Upper lobe of right lung (tissue), 1 donor: ENCODE measurements around the gene RHBDL1. TPM values are rescaled to one million over a fixed set of nuclear protein-coding genes. Genes with fewer than 3 reads are reported as not detected.
A peak's percentile ranks its signal among the peaks of the same experiment; 100 is the strongest.
"Not testable (repeated sequence)": the region's sequence is repeated elsewhere in the genome, so short reads cannot be mapped to it uniquely, and the experiment has no call there.

Experiments
- ATAC-seq: fragments of 200-7000 bp; cut with Tn5 transposase; one replicate; pipeline ENCODE4 v1.9.1; 2020; ENCODE audit warnings: mild to moderate bottlenecking, moderate library complexity
- DNase-seq: peaks from one replicate; pipeline ENCODE4 v3.0.0-alpha.2; 2020
- H3K27ac ChIP-seq: fragments of 200-600 bp; one replicate; pipeline ENCODE4 v1.8.0; 2022
- H3K27me3 ChIP-seq: fragments of 200-600 bp; one replicate; pipeline ENCODE4 v1.8.0; 2022; ENCODE audit warnings: mild to moderate bottlenecking
- H3K36me3 ChIP-seq: fragments of 200-600 bp; one replicate; pipeline ENCODE4 v1.8.0; 2022
- H3K4me1 ChIP-seq: fragments of 200-600 bp; one replicate; pipeline ENCODE4 v1.8.0; 2022
- H3K4me3 ChIP-seq: fragments of 200-600 bp; one replicate; pipeline ENCODE4 v1.8.0; 2022; ENCODE audit warnings: mild to moderate bottlenecking
- H3K9me3 ChIP-seq: fragments of 200-600 bp; one replicate; pipeline ENCODE4 v1.8.0; 2022
- intact Hi-C: fragments of 100-400 bp; cut with DNase I; formaldehyde crosslinking; loops from one replicate; pipeline ENCODE4 v1.11.0; 2022
- total RNA-seq: library from RNA; stranded (reverse); fragmentation: NEBNext Ultra II Directional; extraction: Animal tissue kit (Norgen Biotek cat#: 25700); gene quantifications from one replicate; pipeline ENCODE4 v1.2.1, GENCODE V29; 2021
- TF ChIP-seq, protein P1 (sequence below): fragments of 200-600 bp; IDR thresholded peaks from one replicate; pipeline ENCODE4 v1.8.0; 2022; ENCODE audit warnings: antibody characterized with exemption
- donor health status: DM: no; HTN: yes; CAD: no; lungs with severe emphysema.

Gene RHBDL1
- total RNA-seq, 1 donor from 2014 or later, result 2.0 TPM

DNA sequence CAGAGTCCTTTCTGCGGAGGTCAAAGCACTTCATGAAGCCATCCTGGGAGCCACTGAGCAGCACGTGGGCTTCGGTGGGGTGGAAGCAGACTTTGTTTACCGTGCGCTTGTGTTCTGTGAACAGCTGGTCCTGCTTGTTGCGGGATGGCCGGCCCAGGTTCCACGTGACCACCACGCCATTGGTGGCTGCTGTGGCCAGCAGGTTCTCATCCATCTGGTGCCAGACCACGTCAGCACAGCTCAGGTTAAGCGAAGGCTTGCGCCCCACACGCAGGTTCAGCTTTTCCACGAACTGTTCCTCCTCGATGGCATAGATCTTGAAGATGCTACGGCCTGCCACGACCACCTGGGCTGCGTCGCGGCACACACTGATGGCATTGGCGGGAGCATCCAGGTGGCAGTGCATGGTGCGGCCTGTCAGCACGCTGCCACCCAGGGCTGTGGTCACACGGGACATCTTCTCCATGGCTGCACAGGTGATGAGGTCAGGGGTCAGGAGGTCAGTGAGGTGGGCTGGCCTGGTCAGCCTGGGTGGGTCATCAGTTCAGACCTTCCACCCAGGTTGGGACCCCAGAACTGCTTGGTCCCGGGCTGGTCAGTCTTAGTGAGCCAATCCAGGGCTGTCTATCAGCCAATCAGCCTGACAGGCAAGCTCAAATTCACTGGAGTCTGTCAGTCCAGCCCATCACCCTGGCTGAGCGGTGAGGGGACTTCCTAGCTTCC lies 13.9 kb downstream of the RHBDL1 start:
- TF ChIP-seq, protein P1, sequence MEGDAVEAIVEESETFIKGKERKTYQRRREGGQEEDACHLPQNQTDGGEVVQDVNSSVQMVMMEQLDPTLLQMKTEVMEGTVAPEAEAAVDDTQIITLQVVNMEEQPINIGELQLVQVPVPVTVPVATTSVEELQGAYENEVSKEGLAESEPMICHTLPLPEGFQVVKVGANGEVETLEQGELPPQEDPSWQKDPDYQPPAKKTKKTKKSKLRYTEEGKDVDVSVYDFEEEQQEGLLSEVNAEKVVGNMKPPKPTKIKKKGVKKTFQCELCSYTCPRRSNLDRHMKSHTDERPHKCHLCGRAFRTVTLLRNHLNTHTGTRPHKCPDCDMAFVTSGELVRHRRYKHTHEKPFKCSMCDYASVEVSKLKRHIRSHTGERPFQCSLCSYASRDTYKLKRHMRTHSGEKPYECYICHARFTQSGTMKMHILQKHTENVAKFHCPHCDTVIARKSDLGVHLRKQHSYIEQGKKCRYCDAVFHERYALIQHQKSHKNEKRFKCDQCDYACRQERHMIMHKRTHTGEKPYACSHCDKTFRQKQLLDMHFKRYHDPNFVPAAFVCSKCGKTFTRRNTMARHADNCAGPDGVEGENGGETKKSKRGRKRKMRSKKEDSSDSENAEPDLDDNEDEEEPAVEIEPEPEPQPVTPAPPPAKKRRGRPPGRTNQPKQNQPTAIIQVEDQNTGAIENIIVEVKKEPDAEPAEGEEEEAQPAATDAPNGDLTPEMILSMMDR, result no peak
- intact Hi-C loops, result no loop called here
- ATAC-seq, result no peak

DNA sequence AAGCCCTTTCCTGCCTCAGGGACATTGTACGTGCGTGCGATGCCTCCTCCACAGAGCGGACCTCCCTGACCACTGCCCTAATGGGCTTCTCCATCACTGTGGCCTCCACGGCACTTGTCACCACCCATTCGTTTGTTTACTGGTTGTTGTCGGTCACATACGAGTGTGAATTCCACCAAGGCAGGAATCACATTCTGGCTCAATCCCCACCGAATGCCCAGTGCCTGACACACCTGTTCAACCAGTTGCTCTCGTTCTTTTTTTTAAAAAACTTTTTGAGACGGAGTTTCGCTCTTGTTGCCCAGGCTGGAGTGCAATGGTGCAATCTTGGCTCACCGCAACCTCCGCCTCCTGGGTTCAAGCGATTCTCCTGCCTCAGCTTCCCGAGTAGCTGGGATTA lies 15.8 kb downstream of the RHBDL1 start:
- DNase-seq, H3K36me3 ChIP-seq, ATAC-seq, H3K4me3 ChIP-seq, H3K27ac ChIP-seq, intact Hi-C loops, H3K9me3 ChIP-seq: not testable (repeated sequence)
- peaks cover 25% of the 10 kb centered on the region for H3K4me1 ChIP-seq
- H3K27me3 ChIP-seq, result peaks cover 38% of the 10 kb centered on the region

More for the DNA sequence above, 13.9 kb downstream of the RHBDL1 start:
- peak overlapping the region; percentile 91 for H3K27ac ChIP-seq
- H3K4me1 ChIP-seq, result peaks cover 35% of the 10 kb centered on the region
- DNase-seq, result no peak
- peaks cover 21% of the 10 kb centered on the region for H3K27me3 ChIP-seq
- H3K4me3 ChIP-seq, result peak overlapping the region; percentile 99
- H3K9me3 ChIP-seq, result no peaks in the 10 kb centered on the region
- no peaks in the 10 kb centered on the region for H3K36me3 ChIP-seq

DNA sequence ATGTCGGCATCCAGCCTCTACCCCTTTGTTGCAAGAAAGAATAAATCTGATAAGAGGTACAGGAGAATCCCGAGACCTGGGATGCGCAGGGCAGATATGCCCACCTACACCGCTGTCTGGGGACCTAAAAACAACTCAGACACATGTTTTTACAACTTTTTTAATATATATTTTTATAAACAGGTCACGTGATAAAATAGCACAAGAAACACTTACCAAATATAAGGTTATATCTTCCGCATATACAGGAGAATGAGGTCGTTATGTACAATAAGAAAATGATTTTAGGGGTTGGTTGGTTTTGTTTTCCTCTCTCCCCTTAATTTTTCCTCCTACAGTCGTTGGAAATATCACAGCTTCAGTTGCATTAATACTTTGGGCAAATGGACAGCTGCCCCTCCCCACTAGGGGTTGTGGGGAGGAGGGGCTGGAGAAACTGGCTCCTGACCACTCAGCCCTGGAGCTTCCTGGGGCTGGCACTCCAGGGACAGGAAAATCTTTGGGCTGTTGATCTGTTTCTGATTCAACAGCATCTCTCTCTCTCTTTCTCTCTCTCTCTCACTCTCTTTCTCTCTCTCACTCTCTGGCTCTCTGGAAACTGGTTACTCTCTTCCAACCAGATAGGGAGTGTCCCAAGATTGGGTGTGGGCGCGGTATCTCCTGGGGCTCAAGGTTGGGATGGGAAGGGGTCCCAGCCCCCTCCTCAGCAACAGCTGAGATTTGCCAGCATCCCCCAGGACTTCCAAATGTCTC lies 17.1 kb downstream of the RHBDL1 start:
- intact Hi-C loops, result no loop called here
- Histone ChIP-seq H3K4me1 (peaks cover 25% of the 10 kb centered on the region), H3K36me3 (no peaks in the 10 kb centered on the region), H3K27me3 (peaks cover 45% of the 10 kb centered on the region), H3K27ac (no peak overlapping the region), H3K9me3 (no peaks in the 10 kb centered on the region), H3K4me3 (no peak overlapping the region)
- DNase-seq (no peak), ATAC-seq (no peak)
- TF ChIP-seq, protein P1, result no peak

- no peak for DNase-seq
- no peak for ATAC-seq
- H3K27me3 ChIP-seq, result peaks cover 48% of the 10 kb centered on the region
These were observed 17.9 kb downstream of the RHBDL1 start for GRCh38 chr16:693364-693763.

GRCh38 chr16:693766-694165 lies 18.3 kb downstream of the RHBDL1 start:
- no peak overlapping the region for H3K4me3 ChIP-seq
- TF ChIP-seq, protein P1, result no peak
- DNase-seq, result no peak

More at GRCh38 chr16:693364-693763, 17.9 kb downstream of the RHBDL1 start:
- H3K4me1 ChIP-seq, result peaks cover 25% of the 10 kb centered on the region
- intact Hi-C loops, result no loop called here
- TF ChIP-seq, protein P1, result no peak
- H3K27ac ChIP-seq, result no peak overlapping the region
- no peaks in the 10 kb centered on the region for H3K36me3 ChIP-seq
- H3K4me3 ChIP-seq, result no peak overlapping the region
- no peaks in the 10 kb centered on the region for H3K9me3 ChIP-seq

GRCh38 chr16:694187-694862 lies 18.9 kb downstream of the RHBDL1 start:
- ATAC-seq, result no peak
- peak overlapping the region; percentile 34 for H3K4me3 ChIP-seq
- TF ChIP-seq, protein P1, result no peak
- H3K9me3 ChIP-seq, result no peaks in the 10 kb centered on the region
- H3K27ac ChIP-seq, result no peak overlapping the region
- no peaks in the 10 kb centered on the region for H3K36me3 ChIP-seq
- intact Hi-C loops, result no loop called here
- DNase-seq, result no peak
- H3K27me3 ChIP-seq, result peaks cover 54% of the 10 kb centered on the region
- H3K4me1 ChIP-seq, result peaks cover 16% of the 10 kb centered on the region

More at GRCh38 chr16:693766-694165, 18.3 kb downstream of the RHBDL1 start:
- Histone ChIP-seq H3K4me1 (peaks cover 22% of the 10 kb centered on the region), H3K9me3 (no peaks in the 10 kb centered on the region), H3K27me3 (peaks cover 48% of the 10 kb centered on the region), H3K36me3 (no peaks in the 10 kb centered on the region), H3K27ac (no peak overlapping the region)
- intact Hi-C loops, result no loop called here
- ATAC-seq, result no peak
